ENCODE measurements around the gene PTPRD.

GRCh38 chr9:10007356-10007755 lies 605.4 kb downstream of the PTPRD start:
- TF ChIP-seq POLR2A (IDR thresholded peaks at IDR 0.05): no peak
- TF ChIP-seq CTCF (IDR thresholded peaks at IDR 0.05): no peak
- no peak for TF ChIP-seq POLR2AphosphoS5 (IDR thresholded peaks at IDR 0.05)
